DND-41 (cell line): ENCODE measurements around the gene ALAS1.

Experiments used
- EZH2 ChIP-seq: IDR thresholded peaks from 3 replicates; pipeline ENCODE4 v1.6.1; 2012; ENCODE audit warnings: borderline replicate concordance, low read depth, mild to moderate bottlenecking, moderate library complexity, low read length, inconsistent platforms; ENCODE audit not compliant: severe bottlenecking
- TF ChIP-seq, protein P1 (sequence below): IDR thresholded peaks from 2 replicates; pipeline ENCODE4 v1.5.1; 2012; ENCODE audit warnings: borderline replicate concordance, low read length, moderate library complexity, mild to moderate bottlenecking; ENCODE audit not compliant: poor library complexity, severe bottlenecking; ENCODE audit errors: extremely low read depth

DNA sequence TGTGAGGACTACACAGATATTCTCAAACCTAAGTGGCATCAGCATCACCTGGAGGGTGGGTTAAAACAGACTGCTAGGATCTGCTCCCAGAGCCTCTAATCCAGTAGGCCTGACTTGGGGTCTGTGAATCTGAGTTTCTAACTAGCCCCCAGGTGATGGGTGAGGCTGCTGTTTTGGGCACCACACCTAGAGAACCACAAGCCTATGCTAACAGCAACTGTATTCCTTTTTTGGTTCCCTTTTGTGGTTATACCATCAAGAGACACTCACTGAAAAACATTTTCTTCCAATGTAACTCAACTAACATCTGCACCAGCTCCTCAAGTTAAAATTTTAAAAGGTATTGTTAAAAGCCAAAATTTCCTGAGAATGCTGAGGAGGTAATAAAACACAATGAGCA lies 64.5 kb downstream of the ALAS1 start:
- TF ChIP-seq, protein P1, sequence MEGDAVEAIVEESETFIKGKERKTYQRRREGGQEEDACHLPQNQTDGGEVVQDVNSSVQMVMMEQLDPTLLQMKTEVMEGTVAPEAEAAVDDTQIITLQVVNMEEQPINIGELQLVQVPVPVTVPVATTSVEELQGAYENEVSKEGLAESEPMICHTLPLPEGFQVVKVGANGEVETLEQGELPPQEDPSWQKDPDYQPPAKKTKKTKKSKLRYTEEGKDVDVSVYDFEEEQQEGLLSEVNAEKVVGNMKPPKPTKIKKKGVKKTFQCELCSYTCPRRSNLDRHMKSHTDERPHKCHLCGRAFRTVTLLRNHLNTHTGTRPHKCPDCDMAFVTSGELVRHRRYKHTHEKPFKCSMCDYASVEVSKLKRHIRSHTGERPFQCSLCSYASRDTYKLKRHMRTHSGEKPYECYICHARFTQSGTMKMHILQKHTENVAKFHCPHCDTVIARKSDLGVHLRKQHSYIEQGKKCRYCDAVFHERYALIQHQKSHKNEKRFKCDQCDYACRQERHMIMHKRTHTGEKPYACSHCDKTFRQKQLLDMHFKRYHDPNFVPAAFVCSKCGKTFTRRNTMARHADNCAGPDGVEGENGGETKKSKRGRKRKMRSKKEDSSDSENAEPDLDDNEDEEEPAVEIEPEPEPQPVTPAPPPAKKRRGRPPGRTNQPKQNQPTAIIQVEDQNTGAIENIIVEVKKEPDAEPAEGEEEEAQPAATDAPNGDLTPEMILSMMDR = no peak
- TF ChIP-seq EZH2 = no peak
